Panc1 (cell line): ENCODE results near the gene CDK5RAP1. TPM values are rescaled to one million over a fixed set of nuclear protein-coding genes. Genes with fewer than 3 reads are reported as not detected.

Source experiments
- ATAC-seq: fragments of 200-7000 bp; cut with Tn5 transposase; 2 replicates; pipeline ENCODE4 v1.9.1; 2020; ENCODE audit warnings: mild to moderate bottlenecking, moderate library complexity
- BruUV-seq: library from RNA; stranded (reverse); fragments of 400-500 nt; replicated peaks from 2 replicates; lab custom pipeline; 2021; lab: Mats Ljungman, UMichigan
- CTCF ChIA-PET: fragments of 300-600 bp; sonication (Branson Sonifier 250); formaldehyde crosslinking; loops from one replicate; lab custom pipeline; 2022; ENCODE audit warnings: antibody characterized with exemption; lab: Charles Lee
- POLR2A ChIA-PET: fragments of 300-600 bp; sonication (Branson Sonifier 250); formaldehyde crosslinking; loops from one replicate; lab custom pipeline; 2022; ENCODE audit warnings: antibody characterized with exemption; lab: Charles Lee
- DNase-seq: peaks from one replicate; pipeline ENCODE4 v3.0.0-alpha.2; 2010; ENCODE audit warnings: low read depth, low spot score
- H3K27ac ChIP-seq: 2 replicates; pipeline ENCODE4 v1.5.1; 2011; ENCODE audit warnings: mild to moderate bottlenecking, low read length, inconsistent platforms
- H3K27me3 ChIP-seq: fragments of 200-500 bp; sonication (Bioruptor generic); 2 replicates; pipeline ENCODE4 v1.6.0; 2014; ENCODE audit warnings: low read length, inconsistent platforms; ENCODE audit not compliant: control insufficient read depth, insufficient read depth
- H3K36me3 ChIP-seq: fragments of 200-500 bp; sonication (Bioruptor generic); 2 replicates; pipeline ENCODE4 v1.5.1; 2014; ENCODE audit warnings: inconsistent platforms, mild to moderate bottlenecking, low read length, moderate library complexity; ENCODE audit not compliant: control insufficient read depth, insufficient read depth
- H3K4me1 ChIP-seq: 2 replicates; pipeline ENCODE4 v1.5.1; 2011; ENCODE audit warnings: inconsistent platforms, mild to moderate bottlenecking, low read length, moderate library complexity; ENCODE audit not compliant: control insufficient read depth, insufficient read depth
- H3K4me3 ChIP-seq, 2 experiments: 2 replicates each; pipeline ENCODE4 v1.5.1; 2011 to 2012; ENCODE audit warnings: low read depth in 2 of 2, low read length in 2 of 2, mild to moderate bottlenecking in 2 of 2, inconsistent platforms in 1 of 2, moderate library complexity in 1 of 2
- H3K9me3 ChIP-seq: fragments of 200-500 bp; sonication (Bioruptor generic); 2 replicates; pipeline ENCODE4 v1.5.1; 2014; ENCODE audit warnings: low read depth, mild to moderate bottlenecking, inconsistent platforms, low read length, moderate library complexity; ENCODE audit not compliant: control insufficient read depth, insufficient read depth
- CTCF ChIP-seq: fragments of 450-650 bp; IDR thresholded peaks from 2 replicates; pipeline ENCODE4 v1.5.1; 2017; ENCODE audit warnings: mild to moderate bottlenecking
- POLR2AphosphoS5 ChIP-seq: IDR thresholded peaks from 2 replicates; pipeline ENCODE4 v1.6.1; 2012; ENCODE audit warnings: mild to moderate bottlenecking, low read depth, low read length, moderate library complexity
- REST ChIP-seq, 2 experiments: IDR thresholded peaks; 2 replicates each; pipeline ENCODE4 v1.6.1; 2011 to 2012; ENCODE audit warnings: low read depth in 2 of 2, control low read depth in 1 of 2, low read length in 1 of 2, mild to moderate bottlenecking in 1 of 2, moderate library complexity in 1 of 2; ENCODE audit not compliant: insufficient read depth in 1 of 2
- SIN3A ChIP-seq: IDR thresholded peaks from 2 replicates; pipeline ENCODE4 v1.6.1; 2012; ENCODE audit warnings: low read depth, mild to moderate bottlenecking, low read length, moderate library complexity, borderline replicate concordance; ENCODE audit not compliant: insufficient read depth
- TCF7L2 ChIP-seq: IDR thresholded peaks from 2 replicates; pipeline ENCODE4 v1.6.1; 2011; ENCODE audit warnings: mild to moderate bottlenecking, low read depth, low read length, inconsistent platforms
- in situ Hi-C: cut with HindIII; loops from 2 replicates; pipeline ENCODE4 v1.10.0; 2016; ENCODE audit warnings: low sequenced_read_pairs, low pct_unique_long_range_greater_than_20kb
- intact Hi-C: fragments of 100-400 bp; cut with micrococcal nuclease; formaldehyde crosslinking; loops from one replicate; pipeline ENCODE4 v1.10.0; 2022; ENCODE audit not compliant: unreplicated experiment
- total RNA-seq: library from RNA; stranded (reverse); gene quantifications from one replicate; pipeline ENCODE4 v1.2.1, GENCODE V29; 2021; ENCODE audit not compliant: unreplicated experiment

Gene CDK5RAP1
- total RNA-seq, 1 experiment from 2014 or later, result 34.8 TPM

- TF ChIP-seq SIN3A (no peak), POLR2AphosphoS5 (no peak), REST (IDR thresholded peaks at IDR 0.05; ENCODE audit: insufficient read depth in 1 of 2, low read depth in 2 of 2, low read length in 1 of 2) (no peak), TCF7L2 (no peak), CTCF (no peak)
- no peaks in the 10 kb centered on the region for H3K4me1 ChIP-seq
- H3K4me3 ChIP-seq, result no peak overlapping the region
- no TSS peak for BruUV-seq
- no peaks in the 10 kb centered on the region for H3K27me3 ChIP-seq
- ATAC-seq, result no peak
- in situ Hi-C loops (no loop called here), intact Hi-C loops (no loop called here)
- H3K9me3 ChIP-seq, result no peaks in the 10 kb centered on the region
- no peak for DNase-seq
- POLR2A ChIA-PET, result no interaction called here
- no peak overlapping the region for H3K27ac ChIP-seq
- no peaks in the 10 kb centered on the region for H3K36me3 ChIP-seq
- CTCF ChIA-PET, result interaction anchor here (0.7 kb wide), 2 partner anchors 8 to 28 kb away, joined by 3 to 6 read pairs; partner anchors contain the start of gene SNTA1
These were observed 14.6 kb upstream of the CDK5RAP1 start for GRCh38 chr20:33415948-33416347.

- intact Hi-C loops, result no loop called here
- Histone ChIP-seq H3K27me3 (no peaks in the 10 kb centered on the region), H3K36me3 (no peaks in the 10 kb centered on the region), H3K9me3 (no peaks in the 10 kb centered on the region), H3K4me1 (no peaks in the 10 kb centered on the region), H3K4me3 (no peak overlapping the region), H3K27ac (no peak overlapping the region)
- ChIA-PET POLR2A (no interaction called here), CTCF (interaction anchor here (0.6 kb wide), 1 partner anchor 17 kb away, joined by 9 read pairs; no protein-coding TSS in a partner anchor)
- TF ChIP-seq CTCF (no peak), POLR2AphosphoS5 (no peak), REST (IDR thresholded peaks at IDR 0.05; ENCODE audit: insufficient read depth in 1 of 2, low read depth in 2 of 2, low read length in 1 of 2) (no peak), SIN3A (no peak), TCF7L2 (no peak)
- DNase-seq (no peak), ATAC-seq (no peak)
- in situ Hi-C loops, result no loop called here
- no TSS peak for BruUV-seq
These were observed 11.1 kb upstream of the CDK5RAP1 start for GRCh38 chr20:33412484-33412838.
